Memory B cell (primary cell): ENCODE measurements around the gene FMN2.

Experiments
- ATAC-seq: fragments of 150-1000 bp; cut with Tn5 transposase; 2 replicates; pipeline ENCODE4 v1.10.0; 2021; ENCODE audit warnings: low read depth, mild to moderate bottlenecking, moderate library complexity
- DNase-seq, 2 donors: peaks; one replicate each; pipeline ENCODE4 v3.0.0; 2022; ENCODE audit warnings: low spot score in 2 of 2
- H3K27ac Mint-ChIP-seq: one replicate; pipeline ENCODE4 v1.8.0; 2022; ENCODE audit warnings: mild to moderate bottlenecking, moderate library complexity, mixed read lengths
- H3K27me3 Mint-ChIP-seq: one replicate; pipeline ENCODE4 v1.8.0; 2022; ENCODE audit warnings: mixed read lengths
- H3K36me3 Mint-ChIP-seq: one replicate; pipeline ENCODE4 v1.8.0; 2022; ENCODE audit warnings: mild to moderate bottlenecking, mixed read lengths
- H3K4me1 Mint-ChIP-seq: one replicate; pipeline ENCODE4 v1.8.0; 2022; ENCODE audit warnings: mixed read lengths
- H3K4me3 Mint-ChIP-seq: one replicate; pipeline ENCODE4 v1.8.0; 2022; ENCODE audit warnings: mild to moderate bottlenecking, moderate library complexity, mixed read lengths
- H3K9me3 Mint-ChIP-seq: one replicate; pipeline ENCODE4 v1.8.0; 2022; ENCODE audit warnings: mixed read lengths

Gene FMN2

DNA sequence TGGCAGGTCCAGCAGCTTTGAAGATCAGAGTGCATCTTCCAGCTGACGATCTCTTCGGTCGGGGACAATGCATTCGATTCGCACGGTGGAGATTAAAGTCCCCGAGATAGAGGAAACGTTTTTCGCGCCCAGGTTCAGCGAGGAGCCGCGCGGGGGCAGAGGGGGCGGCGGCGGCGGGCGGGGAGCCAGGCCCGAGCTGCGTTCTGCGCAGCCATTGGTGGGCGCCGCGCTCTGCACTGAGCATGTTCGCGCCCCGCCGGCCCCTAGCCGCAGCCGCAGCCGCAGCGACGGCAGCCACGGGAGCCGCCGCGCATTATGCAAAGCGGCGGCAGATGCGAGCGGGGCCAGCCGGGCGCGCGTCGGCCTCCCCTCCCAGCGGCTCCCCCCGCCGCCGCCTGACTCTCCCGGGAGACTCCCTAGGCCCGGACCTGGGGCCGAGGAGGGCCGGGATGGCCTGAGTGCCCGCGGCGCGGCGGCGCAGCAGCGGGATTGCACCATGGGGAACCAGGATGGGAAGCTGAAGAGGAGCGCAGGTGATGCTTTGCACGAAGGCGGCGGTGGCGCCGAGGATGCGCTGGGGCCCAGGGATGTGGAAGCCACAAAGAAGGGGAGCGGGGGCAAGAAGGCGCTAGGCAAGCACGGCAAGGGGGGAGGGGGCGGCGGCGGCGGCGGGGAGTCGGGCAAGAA, at the start of gene FMN2:
Gene FMN2 (plus strand): TSS at position 270 of the 687 bp plus-strand sequence. CDS start 227 bp downstream, at position 497.
- DNase-seq (no peak), ATAC-seq (no peak)
- H3K27ac Mint-ChIP-seq: no peak within 1 kb of the TSS
- H3K4me1 Mint-ChIP-seq: peaks cover 2% of the 10 kb centered on the region
- no peak within 1 kb of the TSS for H3K4me3 Mint-ChIP-seq
- peaks cover 2% of the 10 kb centered on the region for H3K9me3 Mint-ChIP-seq
- no peaks in the 10 kb centered on the region for H3K36me3 Mint-ChIP-seq
- H3K27me3 Mint-ChIP-seq: peaks cover 11% of the 10 kb centered on the region

DNA sequence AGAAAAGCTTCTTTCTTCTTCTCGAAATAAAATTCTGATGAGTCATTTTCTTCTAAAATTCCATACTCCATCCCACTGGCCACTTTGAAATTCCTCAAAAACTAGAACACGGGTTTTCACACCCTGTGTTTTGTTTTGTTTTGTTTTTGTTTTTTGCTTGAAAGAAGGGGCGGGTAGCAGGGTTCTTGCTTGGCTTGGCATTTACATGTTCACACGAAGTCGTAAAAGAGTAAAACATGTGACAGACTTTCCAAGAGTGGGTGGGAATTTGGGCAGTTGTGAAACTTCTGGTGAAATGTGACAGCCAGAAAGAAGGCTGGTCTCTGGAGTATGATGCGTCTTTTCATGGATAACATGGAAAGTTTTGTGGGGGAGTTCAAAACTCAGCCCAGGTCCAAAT, 47.1 kb upstream of the FMN2 start:
- no peak overlapping the region for H3K27ac Mint-ChIP-seq
- no peaks in the 10 kb centered on the region for H3K27me3 Mint-ChIP-seq
- DNase-seq (no peak), ATAC-seq (no peak)
- H3K36me3 Mint-ChIP-seq: no peaks in the 10 kb centered on the region
- no peak overlapping the region for H3K4me3 Mint-ChIP-seq
- H3K4me1 Mint-ChIP-seq: no peaks in the 10 kb centered on the region
- H3K9me3 Mint-ChIP-seq: peaks cover 1% of the 10 kb centered on the region

DNA sequence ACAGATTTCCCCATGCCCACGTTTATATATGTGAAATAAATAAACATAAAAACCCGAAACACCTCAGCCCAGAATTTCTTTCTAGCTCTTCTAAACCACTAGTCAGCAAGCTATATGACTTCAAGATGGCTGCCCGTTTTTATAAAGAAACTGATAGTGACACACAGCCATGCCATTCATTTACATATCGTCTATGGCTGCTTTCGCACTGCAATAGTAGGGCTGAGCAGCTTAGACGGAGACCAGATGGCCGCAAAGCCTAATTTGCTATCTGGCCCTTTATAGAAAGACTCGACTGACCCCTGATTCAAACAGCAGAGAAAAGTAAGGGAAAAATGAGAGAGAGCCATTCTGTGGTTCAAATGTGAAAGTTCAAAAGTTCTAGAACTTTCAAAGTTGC, 45.7 kb upstream of the FMN2 start:
- Mint-ChIP-seq H3K4me1 (no peaks in the 10 kb centered on the region), H3K36me3 (no peaks in the 10 kb centered on the region), H3K27me3 (no peaks in the 10 kb centered on the region), H3K9me3 (peaks cover 1% of the 10 kb centered on the region), H3K27ac (no peak overlapping the region), H3K4me3 (no peak overlapping the region)
- DNase-seq (no peak), ATAC-seq (no peak)

DNA sequence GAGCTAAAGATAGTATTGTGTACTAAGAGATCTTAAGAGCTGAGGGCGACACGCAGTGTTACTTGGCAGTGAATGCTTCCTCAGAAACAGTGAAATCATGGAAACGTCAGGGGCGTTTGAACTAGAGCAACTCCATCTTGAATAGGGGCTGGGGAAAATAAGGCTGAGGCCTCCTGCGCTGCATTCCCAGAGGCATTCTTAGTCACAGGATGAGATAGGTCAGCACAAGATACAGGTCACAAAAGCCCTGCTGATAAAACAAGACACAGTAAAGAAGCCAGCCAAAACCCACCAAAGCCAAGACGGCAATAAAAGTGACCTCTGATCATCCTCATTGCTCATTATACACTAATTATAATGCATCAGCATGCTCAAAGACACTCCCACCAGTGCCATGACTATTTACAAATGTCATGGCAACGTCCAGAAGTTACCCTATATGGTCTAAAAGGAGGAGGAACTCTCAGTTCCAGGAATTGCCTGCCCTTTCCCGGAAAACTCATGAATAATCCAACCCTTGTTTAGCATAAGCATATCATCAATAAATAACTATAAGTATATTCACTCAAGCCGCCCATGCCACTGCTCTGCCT, 37.5 kb upstream of the FMN2 start:
- Mint-ChIP-seq H3K4me1 (no peaks in the 10 kb centered on the region), H3K27ac (no peak overlapping the region), H3K4me3 (no peak overlapping the region)

DNA sequence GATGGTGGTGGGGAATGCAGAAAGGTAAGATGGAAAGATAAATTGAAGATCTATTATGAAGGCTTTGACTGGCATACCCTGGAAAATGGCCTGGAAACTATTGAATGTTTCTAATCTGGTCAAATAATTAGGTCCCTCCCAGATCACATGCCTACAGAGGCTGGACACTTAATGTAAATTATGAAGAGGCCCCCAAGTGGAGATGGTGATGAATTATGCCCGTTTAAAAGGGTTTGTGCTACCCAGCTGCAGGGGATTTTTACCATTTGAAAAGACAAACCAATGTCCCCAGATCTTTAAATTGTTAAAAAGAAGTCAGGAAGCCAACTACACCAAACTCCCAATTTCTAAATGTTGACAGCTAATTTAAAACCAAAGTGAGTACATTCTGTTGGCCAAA, 35.7 kb upstream of the FMN2 start:
- Mint-ChIP-seq H3K4me3 (no peak overlapping the region), H3K27me3 (no peaks in the 10 kb centered on the region), H3K9me3 (peaks cover 9% of the 10 kb centered on the region), H3K4me1 (no peaks in the 10 kb centered on the region), H3K27ac (no peak overlapping the region), H3K36me3 (no peaks in the 10 kb centered on the region)
- no peak for ATAC-seq
- no peak for DNase-seq

More for the DNA sequence above, 37.5 kb upstream of the FMN2 start:
- no peak for ATAC-seq
- no peaks in the 10 kb centered on the region for H3K27me3 Mint-ChIP-seq
- no peaks in the 10 kb centered on the region for H3K36me3 Mint-ChIP-seq
- DNase-seq: no peak
- H3K9me3 Mint-ChIP-seq: peaks cover 8% of the 10 kb centered on the region

DNA sequence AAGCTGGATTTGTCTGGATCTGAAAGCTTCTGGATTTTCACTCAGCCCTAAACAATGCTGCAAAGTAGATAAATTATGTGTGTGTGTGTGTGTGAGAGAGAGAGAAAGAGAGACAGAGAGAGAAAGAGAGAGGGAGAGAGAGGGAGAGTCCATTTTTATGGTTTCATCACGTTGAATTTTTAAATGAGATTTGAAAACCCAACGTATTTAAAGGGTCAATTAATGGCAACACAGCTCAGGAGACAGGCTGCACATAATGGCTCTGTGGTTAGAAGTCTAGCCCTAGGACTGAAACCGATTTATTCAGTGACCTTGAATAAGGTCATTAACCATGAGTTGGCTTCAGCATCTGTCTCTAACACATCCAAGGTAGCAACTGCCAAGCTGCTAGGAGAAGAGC, 35.3 kb upstream of the FMN2 start:
- Mint-ChIP-seq H3K4me3 (no peak overlapping the region), H3K9me3 (peaks cover 12% of the 10 kb centered on the region), H3K27ac (no peak overlapping the region), H3K4me1 (no peaks in the 10 kb centered on the region), H3K36me3 (no peaks in the 10 kb centered on the region), H3K27me3 (no peaks in the 10 kb centered on the region)
- ATAC-seq: no peak
- no peak for DNase-seq

DNA sequence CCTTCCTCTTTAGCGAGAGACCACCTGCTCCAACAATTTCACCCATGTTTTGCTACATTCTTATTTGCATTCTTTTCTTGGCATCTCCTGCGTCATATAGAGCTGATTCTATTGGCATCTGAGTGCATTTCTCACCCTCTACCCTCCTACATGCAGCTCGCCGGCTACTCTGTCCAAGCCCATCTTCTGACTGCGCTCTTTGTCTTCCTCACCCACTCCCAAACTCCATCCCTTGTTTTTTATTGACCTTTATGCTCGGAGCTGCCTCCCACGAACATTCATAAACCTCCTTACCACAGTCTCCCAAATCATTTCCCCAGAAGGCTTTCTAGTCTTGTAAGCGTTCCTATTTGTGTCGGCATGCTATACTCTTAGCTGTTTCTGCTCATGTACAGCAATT, 33.6 kb upstream of the FMN2 start:
- H3K27ac Mint-ChIP-seq: no peak overlapping the region
- H3K4me1 Mint-ChIP-seq: no peaks in the 10 kb centered on the region
- H3K27me3 Mint-ChIP-seq: no peaks in the 10 kb centered on the region
- H3K36me3 Mint-ChIP-seq: no peaks in the 10 kb centered on the region
- peaks cover 9% of the 10 kb centered on the region for H3K9me3 Mint-ChIP-seq
- no peak overlapping the region for H3K4me3 Mint-ChIP-seq
- no peak for DNase-seq
- no peak for ATAC-seq

DNA sequence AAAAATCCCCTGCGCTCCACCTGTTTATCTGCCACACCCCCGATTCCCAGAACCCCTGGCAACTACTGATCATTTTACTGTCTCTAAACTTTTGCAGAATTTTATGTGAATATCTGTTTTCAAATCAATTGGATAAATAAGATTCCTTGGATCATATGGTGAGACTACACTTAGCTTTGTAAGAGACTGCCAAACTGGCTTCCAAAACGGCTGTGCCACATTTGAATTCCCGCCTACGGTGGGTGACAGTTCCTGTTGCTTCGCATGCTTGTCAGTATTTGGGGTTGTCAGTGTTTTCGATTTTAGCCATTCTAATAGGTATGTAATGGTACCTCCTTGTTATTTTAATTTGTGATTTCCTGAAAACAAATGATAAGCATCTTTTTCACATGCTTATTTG, 22.7 kb upstream of the FMN2 start:
- Mint-ChIP-seq H3K27me3 (no peaks in the 10 kb centered on the region), H3K9me3 (peaks cover 4% of the 10 kb centered on the region), H3K36me3 (no peaks in the 10 kb centered on the region), H3K27ac (no peak overlapping the region), H3K4me3 (no peak overlapping the region), H3K4me1 (no peaks in the 10 kb centered on the region)
- DNase-seq: no peak
- no peak for ATAC-seq

DNA sequence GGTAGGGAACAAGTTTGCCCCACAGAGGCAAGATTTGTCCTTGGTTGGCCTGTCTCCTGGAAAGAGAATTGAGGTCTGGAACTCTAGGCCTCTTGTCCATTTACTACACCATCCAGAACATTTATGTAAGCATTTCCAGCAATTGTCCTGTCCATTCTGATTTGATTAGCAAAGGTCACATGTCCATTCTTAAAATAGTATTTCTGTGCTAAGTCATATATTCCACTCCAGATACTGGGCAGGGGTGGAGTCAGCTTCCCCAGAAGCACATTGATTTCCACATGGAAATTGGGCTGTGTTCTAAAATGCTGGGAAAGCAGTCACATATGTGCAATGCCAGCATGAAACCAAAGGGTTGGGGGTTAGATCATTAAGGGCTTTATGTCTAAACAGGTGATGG, 21.5 kb upstream of the FMN2 start:
- Mint-ChIP-seq H3K9me3 (peaks cover 4% of the 10 kb centered on the region), H3K4me3 (no peak overlapping the region)

DNA sequence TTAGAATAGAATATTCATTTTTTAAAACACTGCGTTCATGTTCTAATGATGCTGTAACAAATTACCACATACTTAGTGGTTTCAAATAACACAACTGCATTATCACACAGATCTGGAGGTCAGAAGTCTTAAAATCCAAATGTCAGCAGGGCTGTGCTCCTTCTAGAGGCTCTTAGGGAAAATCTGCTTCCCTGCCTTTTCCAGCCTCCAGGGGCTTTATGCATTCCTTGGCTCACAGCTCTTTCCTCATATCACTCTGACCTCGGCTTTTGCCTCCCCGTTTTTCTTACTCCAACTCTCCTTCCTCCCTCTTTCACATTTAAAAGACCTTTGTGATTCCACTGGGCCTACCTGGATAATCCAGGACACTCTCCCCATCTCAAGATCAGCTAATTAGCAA, 18.6 kb upstream of the FMN2 start:
- DNase-seq (no peak), ATAC-seq (no peak)
- Mint-ChIP-seq H3K4me3 (no peak overlapping the region), H3K27me3 (no peaks in the 10 kb centered on the region), H3K4me1 (no peaks in the 10 kb centered on the region), H3K9me3 (peaks cover 4% of the 10 kb centered on the region), H3K27ac (no peak overlapping the region), H3K36me3 (no peaks in the 10 kb centered on the region)

More for the DNA sequence above, 21.5 kb upstream of the FMN2 start:
- Mint-ChIP-seq H3K4me1 (no peaks in the 10 kb centered on the region), H3K36me3 (no peaks in the 10 kb centered on the region), H3K27me3 (no peaks in the 10 kb centered on the region), H3K27ac (no peak overlapping the region)
- ATAC-seq (no peak), DNase-seq (no peak)

DNA sequence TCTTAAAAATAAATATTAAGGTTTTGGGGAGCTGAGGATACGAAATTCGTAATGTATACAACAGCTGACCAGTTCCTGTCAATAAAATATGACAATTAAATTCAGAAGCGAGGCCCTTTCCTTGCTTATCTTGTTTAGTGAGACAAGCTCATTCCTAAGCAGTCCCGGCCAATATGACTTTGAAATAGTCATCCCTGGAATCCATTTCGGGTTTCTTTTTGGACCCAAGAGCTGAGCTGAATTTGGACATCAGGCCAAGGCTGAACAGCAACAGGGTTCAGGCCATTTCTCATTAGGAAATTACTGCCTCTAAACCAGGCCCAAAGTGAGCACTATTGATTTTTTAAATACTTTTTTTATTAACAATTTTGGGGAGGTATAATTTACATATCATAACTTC, 17.3 kb upstream of the FMN2 start:
- H3K9me3 Mint-ChIP-seq: peaks cover 4% of the 10 kb centered on the region
- no peak for DNase-seq
- no peak overlapping the region for H3K27ac Mint-ChIP-seq
- no peak overlapping the region for H3K4me3 Mint-ChIP-seq
- no peaks in the 10 kb centered on the region for H3K36me3 Mint-ChIP-seq
- H3K27me3 Mint-ChIP-seq: no peaks in the 10 kb centered on the region
- no peaks in the 10 kb centered on the region for H3K4me1 Mint-ChIP-seq
- no peak for ATAC-seq

DNA sequence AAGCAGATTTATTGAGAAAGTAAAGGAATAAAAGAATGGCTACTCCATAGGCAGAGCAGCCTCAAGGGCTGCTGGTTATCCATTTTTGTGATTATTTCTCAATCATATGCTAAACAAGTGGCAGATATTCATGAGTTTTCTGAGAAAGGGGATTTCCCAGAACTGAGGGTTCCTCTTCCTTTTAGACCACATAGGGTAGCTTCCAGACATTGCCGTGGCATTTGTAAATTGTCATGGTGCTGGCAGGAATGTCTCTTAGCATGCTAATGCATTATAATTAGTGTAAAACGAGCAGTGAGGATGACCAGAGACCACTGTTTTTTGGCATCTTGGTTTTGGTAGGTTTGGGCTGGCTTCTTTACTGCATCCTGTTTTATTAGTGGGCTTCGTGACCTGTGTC, 16.8 kb upstream of the FMN2 start:
- no peak overlapping the region for H3K27ac Mint-ChIP-seq
- H3K4me1 Mint-ChIP-seq: no peaks in the 10 kb centered on the region
- no peak for DNase-seq
- peaks cover 4% of the 10 kb centered on the region for H3K9me3 Mint-ChIP-seq
- H3K27me3 Mint-ChIP-seq: no peaks in the 10 kb centered on the region
- ATAC-seq: no peak
- no peaks in the 10 kb centered on the region for H3K36me3 Mint-ChIP-seq
- H3K4me3 Mint-ChIP-seq: no peak overlapping the region

DNA sequence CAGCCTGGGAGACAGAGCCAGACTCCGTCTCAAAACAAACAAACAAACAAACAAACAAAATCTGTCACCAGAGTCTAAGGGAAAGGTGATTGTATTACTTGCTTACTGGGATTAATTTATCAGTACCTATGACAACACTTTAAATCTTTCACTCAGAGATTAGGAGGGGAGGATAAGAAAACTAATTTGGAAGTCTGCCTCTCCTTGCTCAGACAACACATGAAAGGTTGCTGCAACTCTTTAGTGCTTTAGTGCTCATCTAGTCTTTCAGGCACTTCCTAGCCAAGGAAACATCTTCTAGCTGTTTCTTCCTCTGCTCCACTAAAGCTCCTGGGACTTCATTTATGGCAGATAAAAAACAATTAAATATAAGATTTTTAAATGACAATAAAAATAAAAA, 7.3 kb upstream of the FMN2 start:
- ATAC-seq (no peak), DNase-seq (no peak)
- Mint-ChIP-seq H3K4me3 (no peak overlapping the region), H3K27ac (no peak overlapping the region), H3K27me3 (peaks cover 4% of the 10 kb centered on the region), H3K9me3 (peaks cover 2% of the 10 kb centered on the region), H3K36me3 (no peaks in the 10 kb centered on the region), H3K4me1 (no peaks in the 10 kb centered on the region)

DNA sequence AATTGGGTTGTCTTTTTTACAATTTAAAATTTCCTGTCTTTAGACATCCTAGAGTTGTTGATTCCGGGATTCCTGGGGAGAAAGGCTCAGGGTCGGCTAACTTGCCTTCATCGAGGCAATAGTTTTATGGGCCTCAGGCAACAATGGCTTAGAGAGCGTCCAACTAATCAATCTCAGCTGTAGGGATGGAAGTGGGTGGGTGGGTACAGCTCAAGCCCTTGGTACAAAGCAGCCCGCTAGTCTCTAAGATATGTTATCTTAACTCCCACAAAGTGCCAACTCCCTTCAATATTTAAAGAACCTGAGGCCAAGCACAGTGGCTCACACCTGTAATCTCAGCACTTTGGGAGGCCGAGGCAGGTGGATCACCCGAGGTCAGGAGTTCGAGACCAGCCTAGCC, 6.9 kb upstream of the FMN2 start:
- Mint-ChIP-seq H3K36me3 (no peaks in the 10 kb centered on the region), H3K27ac (no peak overlapping the region), H3K27me3 (peaks cover 4% of the 10 kb centered on the region), H3K9me3 (peaks cover 2% of the 10 kb centered on the region), H3K4me3 (no peak overlapping the region), H3K4me1 (no peaks in the 10 kb centered on the region)
- no peak for DNase-seq
- no peak for ATAC-seq

DNA sequence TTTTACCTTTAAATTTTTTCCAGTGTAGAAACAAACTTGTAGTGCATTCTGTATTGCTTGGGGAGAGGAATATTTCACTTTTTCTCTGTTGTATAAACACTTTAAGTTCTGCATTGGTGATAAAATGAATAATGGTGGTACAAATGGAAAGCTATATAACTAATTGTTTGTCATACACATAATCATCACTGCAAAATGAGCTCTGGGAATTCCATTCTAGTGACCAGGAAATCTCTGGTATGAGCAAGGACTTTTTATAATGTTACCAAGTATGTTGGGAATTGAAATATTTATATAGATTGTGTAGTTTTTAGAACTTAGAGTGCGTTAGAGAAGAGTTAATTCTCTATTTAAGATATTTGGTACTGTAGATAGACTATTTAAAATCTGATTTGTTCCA, 5.0 kb upstream of the FMN2 start:
- H3K27ac Mint-ChIP-seq: no peak overlapping the region
- peaks cover 2% of the 10 kb centered on the region for H3K9me3 Mint-ChIP-seq
- DNase-seq (no peak), ATAC-seq (no peak)
- H3K4me3 Mint-ChIP-seq: no peak overlapping the region
- H3K36me3 Mint-ChIP-seq: no peaks in the 10 kb centered on the region
- H3K27me3 Mint-ChIP-seq: peaks cover 4% of the 10 kb centered on the region
- H3K4me1 Mint-ChIP-seq: no peaks in the 10 kb centered on the region
